K562 (cell line): ENCODE measurements around the gene HHEX. TPM values are rescaled to one million over a fixed set of nuclear protein-coding genes. Genes with fewer than 3 reads are reported as not detected.

ENCODE experiments used
- CEBPG ChIP-seq, 3 experiments: fragments of 200-800 bp in 1 of 3; sonication (Bioruptor generic) in 1 of 3; sonication (generic) in 1 of 3; formaldehyde crosslinking in 1 of 3; IDR thresholded peaks in 2 of 3; conservative IDR thresholded peaks in 1 of 3; 2 replicates each; pipeline versions ENCODE4 v1.6.1 to v1.8.0; 2016 to 2022; ENCODE audit warnings: missing compliant biosample characterization in 2 of 3, missing genetic modification characterization in 2 of 3, mild to moderate bottlenecking in 1 of 3, missing genetic modification reagents in 1 of 3
- CGGBP1 ChIP-seq: fragments of 250-450 bp; sonication (Bioruptor Pico); IDR thresholded peaks from 2 replicates; pipeline ENCODE4 v1.9.0; 2021; ENCODE audit warnings: mild to moderate bottlenecking
- CHD2 ChIP-seq: IDR thresholded peaks from 2 replicates; pipeline ENCODE4 v1.6.1; 2011; ENCODE audit warnings: low read depth, low read length
- FOXK2 ChIP-seq, 2 experiments: fragments of 450-650 bp; IDR thresholded peaks in 1 of 2; conservative IDR thresholded peaks in 1 of 2; 2 replicates each; pipeline ENCODE4 v1.6.1; 2016; ENCODE audit warnings: low read depth in 2 of 2, mild to moderate bottlenecking in 1 of 2
- GTF2E2 ChIP-seq: fragments of 200-800 bp; sonication (Bioruptor generic); IDR thresholded peaks from 2 replicates; pipeline ENCODE4 v1.6.1; 2016; ENCODE audit warnings: missing genetic modification characterization, missing compliant biosample characterization
- HEY1 ChIP-seq: fragments of 250-450 bp; sonication (Bioruptor Pico); IDR thresholded peaks from 2 replicates; pipeline ENCODE4 v1.5.0; 2020; ENCODE audit warnings: mild to moderate bottlenecking, moderate library complexity, borderline replicate concordance
- MEF2D ChIP-seq: conservative IDR thresholded peaks from 2 replicates; pipeline ENCODE4 v1.6.1; 2016; ENCODE audit warnings: low read depth, missing genetic modification characterization, missing compliant biosample characterization
- MTA1 ChIP-seq: fragments of 450-650 bp; IDR thresholded peaks from 2 replicates; pipeline ENCODE4 v1.6.1; 2017; ENCODE audit warnings: borderline replicate concordance
- SMARCA4 ChIP-seq: fragments of 450-650 bp; IDR thresholded peaks from 2 replicates; pipeline ENCODE4 v1.6.1; 2016
- SMARCE1 ChIP-seq: fragments of 450-650 bp; IDR thresholded peaks from 2 replicates; pipeline ENCODE4 v1.7.1; 2016; ENCODE audit warnings: mild to moderate bottlenecking
- SPI1 ChIP-seq: IDR thresholded peaks from 2 replicates; pipeline ENCODE4 v1.6.1; 2011; ENCODE audit warnings: low read depth, low read length, control low read depth, borderline replicate concordance
- ZNF512 ChIP-seq: IDR thresholded peaks from 2 replicates; pipeline ENCODE4 v1.6.1; 2016; ENCODE audit warnings: missing genetic modification characterization, missing compliant biosample characterization
- ZNF644 ChIP-seq: fragments of 200-800 bp; sonication (Bioruptor generic); IDR thresholded peaks from 2 replicates; pipeline ENCODE4 v1.6.1; 2016; ENCODE audit warnings: low read depth, missing genetic modification characterization, missing compliant biosample characterization
- polyA plus RNA-seq, 8 experiments: library from polyadenylated mRNA; depleted of rRNA in 4 of 8; stranded (reverse) in 5 of 8; unstranded in 3 of 8; fragments of >200 nt; fragmentation: Nextera tagmentation in 2 of 8; fragmentation: Illumina TruSeq in 1 of 8; extraction: Ambion mirVana in 2 of 8; extraction: Trizol in 1 of 8; gene quantifications; 2 replicates each; pipeline versions ENCODE4 v1.2.1 to v1.2.3, GENCODE V29; 2011 to 2014; ENCODE audit warnings: inconsistent platforms in 1 of 8, missing spikeins in 1 of 8
- total RNA-seq, 7 experiments: library from RNA; depleted of rRNA in 6 of 7; stranded (reverse); fragments of >200 nt in 6 of 7; fragmentation: Illumina TruSeq in 2 of 7; extraction: Trizol in 2 of 7; gene quantifications; 2 replicates each; pipeline versions ENCODE4 v1.2.1 to v1.2.3, GENCODE V29; 2011 to 2021; ENCODE audit warnings: low replicate concordance in 1 of 7

The HHEX gene
- total and polyA plus RNA-seq, 9 of the 15 experiments (the other 6 are each of a cell fraction or from before 2014, with no cell fraction given), result 37.2 to 133 (median 80.2) TPM

GRCh38 chr10:92697663-92698511, 8.1 kb downstream of the HHEX start (continued):
- TF ChIP-seq CEBPG (CRISPR knock-in tag; IDR thresholded peaks at IDR 0.05) (no peak), CEBPG (tag; conservative IDR thresholded peaks at IDR 0.05 in 1 of 2, IDR thresholded peaks at IDR 0.05 in 1 of 2) (peak; percentile 88 to 96), GTF2E2 (0 out of 2 replicates have a peak, but pooled peaks have one; percentile 38), SMARCE1 (peak; percentile 36; the same call in 1 of the 2 replicates), ZNF512 (no peak), SPI1 (peak; percentile 33; the same call in 1 of the 2 replicates), SMARCA4 (peak; percentile 45; the same call in 1 of the 2 replicates), MTA1 (peak; percentile 22; the same call in 1 of the 2 replicates), FOXK2 (conservative IDR thresholded peaks at IDR 0.05 in 1 of 2, IDR thresholded peaks at IDR 0.05 in 1 of 2; ENCODE audit: low read depth in 2 of 2) (no peak), ZNF644 (tag) (0 out of 2 replicates have a peak, but pooled peaks have one; percentile 34), CGGBP1 (CRISPR knock-in tag) (no peak), MEF2D (tag) (no peak), HEY1 (CRISPR knock-in tag) (no peak), CHD2 (no peak)
